K562 (cell line): ENCODE measurements around the gene ERBB4. TPM values are rescaled to one million over a fixed set of nuclear protein-coding genes. Genes with fewer than 3 reads are reported as not detected.

ENCODE experiments used
- ATAC-seq: fragments of 200-7000 bp; cut with Tn5 transposase; 3 replicates; pipeline ENCODE4 v1.9.1; 2020; ENCODE audit warnings: moderate library complexity
- BruUV-seq: library from RNA; stranded (reverse); fragments of 400-500 nt; replicated peaks from 2 replicates; lab custom pipeline; 2021; lab: Mats Ljungman, UMichigan
- CTCF ChIA-PET: fragments of 300-600 bp; formaldehyde crosslinking; extraction: SDS; loops from one replicate; lab custom pipeline; 2021; ENCODE audit warnings: low intra/inter-chr PET ratio; lab: Yijun Ruan, JAX
- POLR2A ChIA-PET: fragments of 300-600, 350-650 bp; sonication (Branson Sonifier 250); formaldehyde crosslinking; extraction: SDS; loops from one replicate; lab custom pipeline; 2021; ENCODE audit warnings: antibody characterized with exemption, inconsistent platforms; lab: Yijun Ruan, JAX
- DNase-seq, 4 experiments: peaks; one replicate each; pipeline versions ENCODE4 v3.0.0 to v3.0.0-alpha.2; 2011 to 2018; ENCODE audit warnings: low spot score in 3 of 4, mixed read lengths in 3 of 4; ENCODE audit errors: extremely low read depth in 1 of 4
- FAIRE-seq: peaks from 2 replicates; lab custom pipeline; 2011; peaks lifted over from hg19 to GRCh38; lab: Jason Lieb, UNC
- H2AFZ ChIP-seq: 2 replicates; pipeline ENCODE4 v1.6.0; 2011; ENCODE audit warnings: low read depth, low read length, control low read depth, inconsistent platforms
- H3K27ac ChIP-seq: fragments of 200-600 bp; 3 replicates; pipeline ENCODE4 v1.8.0; 2011; ENCODE audit warnings: low read depth, mild to moderate bottlenecking, control low read depth, inconsistent platforms, low read length, moderate library complexity, mixed read lengths; ENCODE audit errors: extremely low read depth
- H3K27me3 ChIP-seq, 2 experiments: fragments of 300-600 bp in 1 of 2; 2 replicates in 1 of 2; 3 replicates in 1 of 2; pipeline versions ENCODE4 v1.6.0 to v1.8.0; 2011; ENCODE audit warnings: inconsistent platforms in 2 of 2, low read length in 2 of 2, mild to moderate bottlenecking in 1 of 2, mixed read lengths in 1 of 2, moderate library complexity in 1 of 2; ENCODE audit not compliant: control insufficient read depth in 2 of 2, insufficient read depth in 2 of 2
- H3K36me3 ChIP-seq: fragments of 300-600 bp; 3 replicates; pipeline ENCODE4 v1.8.0; 2011; ENCODE audit warnings: mild to moderate bottlenecking, low read length, inconsistent platforms; ENCODE audit not compliant: control insufficient read depth, insufficient read depth
- H3K4me1 ChIP-seq, 2 experiments: fragments of 200-600 bp in 1 of 2; replicated peaks in 1 of 2; 2 replicates in 1 of 2; 3 replicates in 1 of 2; pipeline versions ENCODE4 v1.5.1 to v1.8.0; 2011; ENCODE audit warnings: inconsistent platforms in 2 of 2, low read length in 2 of 2, mild to moderate bottlenecking in 1 of 2, mixed read lengths in 1 of 2, moderate library complexity in 1 of 2; ENCODE audit not compliant: control insufficient read depth in 2 of 2, insufficient read depth in 2 of 2
- H3K4me2 ChIP-seq: 2 replicates; pipeline ENCODE4 v1.6.1; 2011; ENCODE audit warnings: low read length, control low read depth, inconsistent platforms, mixed read lengths; ENCODE audit not compliant: insufficient read depth
- H3K4me3 ChIP-seq: fragments of 200-600 bp; sonication (generic), shearing (Covaris generic); 2 replicates; pipeline ENCODE4 v1.5.1; 2016; ENCODE audit warnings: control low read depth, inconsistent platforms
- H3K79me2 ChIP-seq: fragments of 200-600 bp; 3 replicates; pipeline ENCODE4 v1.8.0; 2011; ENCODE audit warnings: low read length, inconsistent platforms; ENCODE audit not compliant: control insufficient read depth, insufficient read depth
- H3K9ac ChIP-seq, 2 experiments: 2 replicates each; pipeline versions ENCODE4 v1.6.0 to v1.6.1; 2011; ENCODE audit warnings: low read depth in 2 of 2, low read length in 2 of 2, control low read depth in 1 of 2, inconsistent platforms in 1 of 2, mild to moderate bottlenecking in 1 of 2, mixed read lengths in 1 of 2; ENCODE audit not compliant: insufficient read depth in 1 of 2
- H3K9me1 ChIP-seq: one replicate; pipeline ENCODE4 v1.6.0; 2011; ENCODE audit warnings: inconsistent platforms, mild to moderate bottlenecking, low read length, moderate library complexity; ENCODE audit not compliant: control insufficient read depth, insufficient read depth
- H3K9me3 ChIP-seq: replicated peaks from 2 replicates; pipeline ENCODE4 v1.5.1; 2011; ENCODE audit warnings: low read depth, low read length, inconsistent platforms; ENCODE audit not compliant: control insufficient read depth, insufficient read depth
- H4K20me1 ChIP-seq: replicated peaks from 2 replicates; pipeline ENCODE4 v1.6.1; 2011; ENCODE audit warnings: low read length, inconsistent platforms, mixed read lengths; ENCODE audit not compliant: control insufficient read depth, insufficient read depth
- C11orf30 ChIP-seq: fragments of 450-650 bp; IDR thresholded peaks from 2 replicates; pipeline ENCODE4 v1.6.1; 2016; ENCODE audit warnings: low read depth, mild to moderate bottlenecking
- NR2C1 ChIP-seq, 2 experiments: fragments of 450-650 bp; IDR thresholded peaks; 2 replicates each; pipeline ENCODE4 v1.6.1; 2017; ENCODE audit warnings: mild to moderate bottlenecking in 2 of 2, antibody characterized with exemption in 1 of 2, inconsistent platforms in 1 of 2, missing compliant biosample characterization in 1 of 2, missing genetic modification characterization in 1 of 2
- POLR2G ChIP-seq: fragments of 200-400 bp; formaldehyde crosslinking; IDR thresholded peaks from 2 replicates; pipeline ENCODE4 v1.6.1; 2017; ENCODE audit warnings: low read depth, mild to moderate bottlenecking, antibody characterized with exemption, low read length, moderate library complexity
- STAT5A ChIP-seq: IDR thresholded peaks from 2 replicates; pipeline ENCODE4 v1.6.1; 2012; ENCODE audit warnings: low read length, inconsistent platforms, borderline replicate concordance
- ZBTB17 ChIP-seq: fragments of 450-650 bp; formaldehyde crosslinking; IDR thresholded peaks from 2 replicates; pipeline ENCODE4 v1.4.0; 2020; ENCODE audit warnings: mild to moderate bottlenecking
- ZNF239 ChIP-seq: fragments of 250-450 bp; sonication (Bioruptor Pico); IDR thresholded peaks from 2 replicates; pipeline ENCODE4 v1.4.0; 2020; ENCODE audit warnings: mild to moderate bottlenecking
- ZNF311 ChIP-seq: fragments of 250-450 bp; sonication (Bioruptor Pico); IDR thresholded peaks from 2 replicates; pipeline ENCODE4 v1.4.0; 2020; ENCODE audit warnings: mild to moderate bottlenecking, moderate library complexity
- WGBS: fragments of 100-300 bp; shearing (Covaris generic); methylation state at CpG from one replicate; pipeline ENCODE4 v1.1.6; 2016; ENCODE audit warnings: low coverage, mixed read lengths; ENCODE audit not compliant: insufficient coverage; ENCODE audit errors: missing lambda C conversion rate; 5-methylcytosine and 5-hydroxymethylcytosine counted together
- in situ Hi-C: fragments of 300-500 bp; cut with MboI; formaldehyde crosslinking; loops from 4 replicates; pipeline ENCODE4 v1.15.0; 2018; ENCODE audit warnings: inconsistent platforms, mixed read lengths
- intact Hi-C: fragments of 100-400 bp; cut with micrococcal nuclease; formaldehyde crosslinking; loops from 2 replicates; pipeline ENCODE4 v1.14.2; 2022
- polyA plus RNA-seq, 8 experiments: library from polyadenylated mRNA; depleted of rRNA in 4 of 8; stranded (reverse) in 5 of 8; unstranded in 3 of 8; fragments of >200 nt; fragmentation: Nextera tagmentation in 2 of 8; fragmentation: Illumina TruSeq in 1 of 8; extraction: Ambion mirVana in 2 of 8; extraction: Trizol in 1 of 8; gene quantifications; 2 replicates each; pipeline versions ENCODE4 v1.2.1 to v1.2.3, GENCODE V29; 2011 to 2014; ENCODE audit warnings: inconsistent platforms in 1 of 8, missing spikeins in 1 of 8
- total RNA-seq, 7 experiments: library from RNA; depleted of rRNA in 6 of 7; stranded (reverse); fragments of >200 nt in 6 of 7; fragmentation: Illumina TruSeq in 2 of 7; extraction: Trizol in 2 of 7; gene quantifications; 2 replicates each; pipeline versions ENCODE4 v1.2.1 to v1.2.3, GENCODE V29; 2011 to 2021; ENCODE audit warnings: low replicate concordance in 1 of 7
- TF ChIP-seq, protein P1 (sequence below): fragments of 450-650 bp; formaldehyde crosslinking; IDR thresholded peaks from 2 replicates; pipeline ENCODE4 v1.4.0; 2020; ENCODE audit warnings: mild to moderate bottlenecking, moderate library complexity
- TF ChIP-seq, protein P2 (sequence below): fragments of 450-650 bp; IDR thresholded peaks from 2 replicates; pipeline ENCODE4 v1.6.1; 2016; ENCODE audit warnings: low read depth, mild to moderate bottlenecking, moderate library complexity

Gene ERBB4
- total and polyA plus RNA-seq, 9 of the 15 experiments (the other 6 are each of a cell fraction or from before 2014, with no cell fraction given), result not detected

DNA sequence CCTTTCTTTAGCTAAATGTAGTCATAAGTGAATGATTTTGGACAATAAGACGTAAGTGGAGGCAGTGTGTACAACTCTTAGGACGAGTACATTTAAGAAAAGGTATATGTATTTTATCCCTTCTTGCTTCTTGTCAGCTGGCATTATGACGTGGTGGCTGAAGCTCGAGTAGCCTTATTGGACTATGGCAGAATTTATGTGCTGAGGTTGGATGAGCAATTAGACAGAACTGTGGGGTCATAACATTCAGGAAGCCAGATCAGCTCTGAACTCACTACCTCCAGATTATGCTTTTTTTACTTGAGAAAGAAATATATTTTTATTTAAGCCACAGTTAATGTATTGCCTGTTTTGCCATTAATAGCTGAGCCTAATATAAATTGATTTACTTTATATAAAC is 661.5 kb downstream of the ERBB4 start:
- 3% methylated on average over 4 of the region's 4 CpGs for WGBS
- in situ Hi-C loops (no loop called here), intact Hi-C loops (no loop called here)

DNA sequence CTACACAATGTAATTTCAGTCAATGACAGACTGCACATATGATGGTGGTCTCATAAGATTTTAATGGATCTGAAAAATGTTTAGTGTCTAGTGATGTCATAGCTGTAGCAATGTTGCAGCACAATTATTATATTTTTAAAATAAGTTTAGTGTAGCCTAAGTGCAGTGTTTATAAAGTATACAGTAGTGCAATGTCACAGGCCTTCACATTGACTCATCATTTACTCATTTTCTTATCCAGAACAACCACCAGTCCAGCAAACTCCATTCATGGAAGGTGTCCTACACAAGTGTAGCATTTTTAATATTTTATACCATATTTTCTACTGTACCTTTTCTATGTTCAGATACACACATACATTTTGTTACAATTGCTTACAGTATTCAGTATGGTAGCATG is 663.1 kb downstream of the ERBB4 start:
- Histone ChIP-seq H3K4me1 (no peaks in the 10 kb centered on the region), H3K27me3 (no peaks in the 10 kb centered on the region), H3K36me3 (no peaks in the 10 kb centered on the region), H3K9me3 (no peaks in the 10 kb centered on the region), H3K4me2 (no peak overlapping the region), H4K20me1 (no peaks in the 10 kb centered on the region), H3K4me3 (no peak overlapping the region), H2AFZ (no peak overlapping the region), H3K9me1 (no peaks in the 10 kb centered on the region), H3K27ac (no peak overlapping the region), H3K79me2 (no peaks in the 10 kb centered on the region), H3K9ac (no peak overlapping the region)
- DNase-seq (no peak), ATAC-seq (no peak), FAIRE-seq (no peak)
- TF ChIP-seq NR2C1 (IDR thresholded peaks at IDR 0.05), result no peak
- no peak for TF ChIP-seq NR2C1 (tag; IDR thresholded peaks at IDR 0.05)
- TF ChIP-seq, protein P1, sequence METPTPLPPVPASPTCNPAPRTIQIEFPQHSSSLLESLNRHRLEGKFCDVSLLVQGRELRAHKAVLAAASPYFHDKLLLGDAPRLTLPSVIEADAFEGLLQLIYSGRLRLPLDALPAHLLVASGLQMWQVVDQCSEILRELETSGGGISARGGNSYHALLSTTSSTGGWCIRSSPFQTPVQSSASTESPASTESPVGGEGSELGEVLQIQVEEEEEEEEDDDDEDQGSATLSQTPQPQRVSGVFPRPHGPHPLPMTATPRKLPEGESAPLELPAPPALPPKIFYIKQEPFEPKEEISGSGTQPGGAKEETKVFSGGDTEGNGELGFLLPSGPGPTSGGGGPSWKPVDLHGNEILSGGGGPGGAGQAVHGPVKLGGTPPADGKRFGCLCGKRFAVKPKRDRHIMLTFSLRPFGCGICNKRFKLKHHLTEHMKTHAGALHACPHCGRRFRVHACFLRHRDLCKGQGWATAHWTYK (CRISPR knock-in tag), result no peak
- TF ChIP-seq, protein P2, sequence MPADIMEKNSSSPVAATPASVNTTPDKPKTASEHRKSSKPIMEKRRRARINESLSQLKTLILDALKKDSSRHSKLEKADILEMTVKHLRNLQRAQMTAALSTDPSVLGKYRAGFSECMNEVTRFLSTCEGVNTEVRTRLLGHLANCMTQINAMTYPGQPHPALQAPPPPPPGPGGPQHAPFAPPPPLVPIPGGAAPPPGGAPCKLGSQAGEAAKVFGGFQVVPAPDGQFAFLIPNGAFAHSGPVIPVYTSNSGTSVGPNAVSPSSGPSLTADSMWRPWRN, result no peak
- no peak for TF ChIP-seq C11orf30
- TF ChIP-seq ZNF311 (CRISPR knock-in tag), result no peak
- TF ChIP-seq POLR2G, result no peak
- TF ChIP-seq STAT5A, result no peak
- no TSS peak for BruUV-seq
- ChIA-PET POLR2A (no interaction called here), CTCF (no interaction called here)
- intact Hi-C loops, result no loop called here
- in situ Hi-C loops, result no loop called here

More for the DNA sequence above, 661.5 kb downstream of the ERBB4 start:
- H3K9ac ChIP-seq, result no peak overlapping the region
- H3K27ac ChIP-seq, result no peak overlapping the region
- no peak for TF ChIP-seq ZNF239
- TF ChIP-seq ZBTB17 (CRISPR knock-in tag), result no peak
- TF ChIP-seq, all 486 proteins: peak for 0
- H3K9me1 ChIP-seq, result no peaks in the 10 kb centered on the region
- no peaks in the 10 kb centered on the region for H3K4me1 ChIP-seq
- BruUV-seq, result no TSS peak
- no peaks in the 10 kb centered on the region for H4K20me1 ChIP-seq
- H3K4me2 ChIP-seq, result no peak overlapping the region
- ChIA-PET CTCF (no interaction called here), POLR2A (no interaction called here)
- H3K4me3 ChIP-seq, result no peak overlapping the region
- no peaks in the 10 kb centered on the region for H3K27me3 ChIP-seq
- no peak overlapping the region for H2AFZ ChIP-seq
- DNase-seq, result no peak
- H3K9me3 ChIP-seq, result no peaks in the 10 kb centered on the region
- no peaks in the 10 kb centered on the region for H3K36me3 ChIP-seq
- no peak for FAIRE-seq
- no peak for ATAC-seq
- H3K79me2 ChIP-seq, result no peaks in the 10 kb centered on the region
